BLaER1 treated with 17β-estradiol and CSF1 and Interleukin-3, amounts not matched to agents 10 nM and 100 nM (cell line): ENCODE results near the gene TMED9.

ENCODE experiments used
- H3K27ac ChIP-seq, 11 experiments: shearing (Covaris generic); formaldehyde crosslinking; 2 replicates each; pipeline ENCODE4 v1.8.1; 2022
- H3K27me3 ChIP-seq, 11 experiments: shearing (Covaris generic); formaldehyde crosslinking; 2 replicates each; pipeline ENCODE4 v1.8.1; 2022
- H3K36me3 ChIP-seq, 11 experiments: shearing (Covaris generic); formaldehyde crosslinking; 2 replicates each; pipeline ENCODE4 v1.8.1; 2022
- H3K4me1 ChIP-seq, 10 experiments: shearing (Covaris generic); formaldehyde crosslinking; 2 replicates each; pipeline ENCODE4 v1.8.1; 2022
- H3K4me2 ChIP-seq, 11 experiments: shearing (Covaris generic); formaldehyde crosslinking; 2 replicates each; pipeline ENCODE4 v1.8.1; 2022
- H3K4me3 ChIP-seq, 10 experiments: shearing (Covaris generic); formaldehyde crosslinking; 2 replicates each; pipeline ENCODE4 v1.8.1; 2022
- H3K9ac ChIP-seq, 11 experiments: shearing (Covaris generic); formaldehyde crosslinking; 2 replicates each; pipeline ENCODE4 v1.8.1; 2022
- H3K9me3 ChIP-seq, 11 experiments: shearing (Covaris generic); formaldehyde crosslinking; replicated peaks in 1 of 11; 2 replicates each; pipeline ENCODE4 v1.8.1; 2022
- H4K20me1 ChIP-seq, 11 experiments: shearing (Covaris generic); formaldehyde crosslinking; 2 replicates each; pipeline ENCODE4 v1.8.1; 2022
- Cebpa-rat ChIP-seq, 11 experiments: shearing (Covaris generic); IDR thresholded peaks; 2 replicates each; pipeline ENCODE4 v1.8.1; 2022

Gene TMED9

DNA sequence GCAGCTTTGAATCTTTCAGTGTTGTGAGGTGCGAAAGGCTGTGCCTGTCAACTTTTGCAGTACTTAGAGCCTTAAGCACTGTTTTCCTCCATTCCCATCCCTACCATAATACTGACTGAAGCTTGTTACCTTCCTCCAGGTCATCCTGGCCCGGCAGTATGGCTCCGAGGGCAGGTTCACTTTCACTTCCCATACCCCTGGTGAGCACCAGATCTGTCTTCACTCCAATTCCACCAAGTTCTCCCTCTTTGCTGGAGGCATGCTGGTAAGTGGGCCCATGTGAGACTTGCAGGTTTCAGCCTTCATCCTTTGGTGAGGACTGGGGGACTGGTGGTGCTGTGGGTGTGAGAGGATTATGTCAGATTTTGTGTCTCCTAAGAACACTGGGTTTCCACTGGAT, 1.5 kb downstream of the TMED9 start:
- peak overlapping the region; percentile 77 to 97 (median 86) for H3K4me2 ChIP-seq
- H3K4me3 ChIP-seq: peak overlapping the region; percentile 80 to 95 (median 90); a peak in 18 of 20 replicates
- TF ChIP-seq Cebpa-rat (IDR thresholded peaks at IDR 0.05): no peak

DNA sequence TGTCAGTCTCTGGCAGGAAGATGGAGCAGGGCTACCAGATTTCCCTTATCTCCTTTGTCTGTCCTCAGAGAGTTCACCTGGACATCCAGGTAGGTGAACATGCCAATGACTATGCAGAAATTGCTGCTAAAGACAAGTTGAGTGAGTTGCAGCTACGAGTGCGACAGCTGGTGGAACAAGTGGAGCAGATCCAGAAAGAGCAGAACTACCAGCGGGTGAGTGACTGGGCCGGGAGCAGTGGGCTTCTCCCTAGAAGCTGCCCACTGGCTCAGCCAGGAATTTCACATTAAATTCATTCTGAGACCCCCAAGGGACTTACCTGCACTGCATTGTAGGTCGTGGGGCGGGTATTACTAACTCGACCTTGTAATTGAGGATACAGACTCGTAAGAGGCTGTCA, 2.1 kb downstream of the TMED9 start:
- peaks cover 18 to 67% (median 43%) of the 10 kb centered on the region in 10 experiments for H3K4me1 ChIP-seq
- no peaks in the 10 kb centered on the region for H3K27me3 ChIP-seq
- H3K9ac ChIP-seq: peak overlapping the region in 8 of 11 experiments; percentile 87 to 91 (median 88); a peak in 6 of 22 replicates
- peaks cover 18 to 52% (median 39%) of the 10 kb centered on the region in 11 experiments; a peak in 21 of 22 replicates for H4K20me1 ChIP-seq
- peaks cover 39 to 45% (median 43%) of the 10 kb centered on the region in 11 experiments for H3K36me3 ChIP-seq
- TF ChIP-seq Cebpa-rat (IDR thresholded peaks at IDR 0.05): no peak
- peak overlapping the region in 9 of 11 experiments; percentile 77 to 97 (median 86); a peak in 14 of 22 replicates for H3K4me2 ChIP-seq
- H3K4me3 ChIP-seq: peak overlapping the region in 4 of 10 experiments; percentile 88 to 95 (median 92); a peak in 2 of 20 replicates
- H3K27ac ChIP-seq: no peak overlapping the region
- H3K9me3 ChIP-seq: no peaks in the 10 kb centered on the region

More for the DNA sequence above, 1.5 kb downstream of the TMED9 start:
- H3K27me3 ChIP-seq: no peaks in the 10 kb centered on the region
- peaks cover 39 to 45% (median 43%) of the 10 kb centered on the region in 11 experiments for H3K36me3 ChIP-seq
- H3K9me3 ChIP-seq: no peaks in the 10 kb centered on the region
- H3K9ac ChIP-seq: peak overlapping the region; percentile 82 to 95 (median 89); a peak in 16 of 22 replicates
- H3K27ac ChIP-seq: 0 out of 22 replicates have a peak overlapping the region, but pooled peaks of 2 of the 11 experiments have one; percentile 4 to 89
- peaks cover 16 to 64% (median 38%) of the 10 kb centered on the region in 10 experiments for H3K4me1 ChIP-seq
- H4K20me1 ChIP-seq: peaks cover 18 to 52% (median 39%) of the 10 kb centered on the region in 11 experiments; a peak in 21 of 22 replicates

DNA sequence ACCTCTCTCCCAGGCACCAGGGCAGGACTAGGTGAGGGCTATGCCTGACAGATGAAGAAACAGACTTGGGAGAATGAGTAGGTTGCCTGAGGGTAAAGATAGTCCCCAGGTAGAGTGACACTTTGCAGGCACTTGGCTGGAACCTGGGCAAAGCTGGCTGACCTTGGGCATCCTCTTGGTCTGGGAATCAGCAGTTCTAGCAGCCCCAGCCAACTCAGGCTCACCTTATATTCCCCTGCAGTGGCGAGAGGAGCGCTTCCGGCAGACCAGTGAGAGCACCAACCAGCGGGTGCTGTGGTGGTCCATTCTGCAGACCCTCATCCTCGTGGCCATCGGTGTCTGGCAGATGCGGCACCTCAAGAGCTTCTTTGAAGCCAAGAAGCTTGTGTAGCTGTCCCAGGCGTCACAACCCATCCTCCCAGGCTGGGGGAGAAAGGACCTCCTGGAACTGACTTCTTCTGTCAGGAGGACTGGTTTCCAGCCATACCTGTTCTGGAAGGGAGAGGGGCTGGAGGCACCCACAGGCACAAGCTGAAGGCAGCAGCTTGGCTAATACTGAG, 3.1 kb downstream of the TMED9 start:
- Histone ChIP-seq H3K9ac (0 out of 22 replicates have a peak overlapping the region, but pooled peaks of 1 of the 11 experiments have one; percentile 15), H4K20me1 (peaks cover 18 to 52% (median 39%) of the 10 kb centered on the region in 11 experiments; a peak in 21 of 22 replicates), H3K4me3 (no peak overlapping the region), H3K27me3 (no peaks in the 10 kb centered on the region), H3K4me1 (peaks cover 23 to 69% (median 46%) of the 10 kb centered on the region in 10 experiments), H3K4me2 (peak overlapping the region in 4 of 11 experiments; percentile 5 to 97 (median 12); a peak in 3 of 22 replicates), H3K9me3 (no peaks in the 10 kb centered on the region), H3K27ac (no peak overlapping the region), H3K36me3 (peaks cover 39 to 45% (median 43%) of the 10 kb centered on the region in 11 experiments)
- no peak for TF ChIP-seq Cebpa-rat (IDR thresholded peaks at IDR 0.05)

DNA sequence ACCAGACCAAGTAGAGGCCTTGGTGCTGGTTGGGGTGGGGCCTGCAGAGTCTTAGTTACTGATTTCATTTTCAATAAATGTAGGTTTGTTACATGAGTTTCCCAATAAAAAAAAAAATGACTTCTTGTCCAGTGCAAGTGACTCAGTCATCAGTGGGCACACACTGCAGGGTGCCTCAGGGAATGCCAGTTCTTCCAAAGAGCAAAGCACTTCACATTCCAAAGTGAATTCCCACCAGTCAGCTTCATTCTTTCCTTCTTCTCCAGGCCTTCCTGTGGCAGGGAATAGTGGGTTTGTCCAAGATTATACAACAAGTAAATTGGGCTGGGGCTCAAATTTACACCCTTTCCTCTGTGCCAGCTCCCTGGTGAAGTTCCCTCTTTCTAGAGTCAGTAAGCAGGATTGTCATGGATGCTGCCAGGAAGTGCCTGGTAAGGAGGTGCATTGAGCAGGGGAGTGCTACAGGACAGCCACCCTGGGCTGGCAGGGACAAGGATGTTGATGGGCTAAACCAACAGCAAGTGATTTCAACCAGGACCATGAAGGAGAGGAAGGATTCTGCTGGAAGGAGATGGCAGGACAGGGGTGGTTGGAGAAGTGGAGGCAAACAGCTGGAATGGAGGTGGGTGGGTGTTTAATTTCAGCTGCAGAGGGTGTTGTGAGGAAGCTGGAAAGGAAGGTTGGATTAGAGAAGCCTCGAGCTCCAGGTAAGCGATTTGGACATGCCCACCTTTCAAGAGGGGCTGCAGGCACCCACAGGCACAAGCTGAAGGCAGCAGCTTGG, 4.2 kb downstream of the TMED9 start:
- Histone ChIP-seq H3K9ac (no peak overlapping the region), H3K27me3 (no peaks in the 10 kb centered on the region), H3K9me3 (no peaks in the 10 kb centered on the region), H3K36me3 (peaks cover 39 to 45% (median 43%) of the 10 kb centered on the region in 11 experiments), H3K4me1 (peaks cover 29 to 75% (median 54%) of the 10 kb centered on the region in 10 experiments), H3K27ac (no peak overlapping the region), H4K20me1 (peaks cover 18 to 53% (median 39%) of the 10 kb centered on the region in 11 experiments; a peak in 21 of 22 replicates), H3K4me3 (no peak overlapping the region), H3K4me2 (peak overlapping the region in 2 of 11 experiments; percentile 24 to 38; a peak in 3 of 22 replicates)
- no peak for TF ChIP-seq Cebpa-rat (IDR thresholded peaks at IDR 0.05)

DNA sequence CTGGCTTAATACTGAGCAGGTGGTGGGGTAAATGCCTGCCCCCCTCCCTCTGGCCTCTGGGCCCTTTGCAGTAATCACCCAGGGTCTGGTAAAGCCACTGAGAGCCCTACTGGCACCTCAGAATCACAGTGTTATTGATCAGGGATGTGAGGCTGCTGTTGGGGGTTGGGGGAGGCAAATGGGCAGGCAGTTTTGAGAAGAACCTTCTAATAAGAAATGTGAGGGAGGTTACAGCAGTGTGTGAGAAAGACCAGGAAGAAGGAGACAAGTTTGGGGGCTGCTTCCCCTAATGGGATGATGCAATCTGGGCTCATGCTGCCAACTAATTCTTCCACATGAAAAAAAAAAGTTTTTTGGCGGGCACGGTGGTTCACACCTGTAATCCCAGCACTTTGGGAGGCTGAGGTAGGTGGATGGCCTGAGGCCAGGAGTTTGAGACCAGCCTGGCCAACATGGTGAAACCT, 4.8 kb downstream of the TMED9 start:
- Histone ChIP-seq H3K27me3 (no peaks in the 10 kb centered on the region), H3K36me3 (peaks cover 39 to 45% (median 43%) of the 10 kb centered on the region in 11 experiments), H3K27ac (no peak overlapping the region), H3K4me3 (no peak overlapping the region), H3K4me1 (peaks cover 35 to 75% (median 56%) of the 10 kb centered on the region in 10 experiments), H4K20me1 (peaks cover 18 to 58% (median 41%) of the 10 kb centered on the region in 11 experiments; a peak in 21 of 22 replicates), H3K4me2 (peak overlapping the region in 2 of 11 experiments; percentile 24 to 38; a peak in 2 of 22 replicates), H3K9me3 (no peaks in the 10 kb centered on the region), H3K9ac (no peak overlapping the region)
- peak in 1 of 11 experiments; percentile 35; a peak in 1 of 22 replicates for TF ChIP-seq Cebpa-rat (IDR thresholded peaks at IDR 0.05)

DNA sequence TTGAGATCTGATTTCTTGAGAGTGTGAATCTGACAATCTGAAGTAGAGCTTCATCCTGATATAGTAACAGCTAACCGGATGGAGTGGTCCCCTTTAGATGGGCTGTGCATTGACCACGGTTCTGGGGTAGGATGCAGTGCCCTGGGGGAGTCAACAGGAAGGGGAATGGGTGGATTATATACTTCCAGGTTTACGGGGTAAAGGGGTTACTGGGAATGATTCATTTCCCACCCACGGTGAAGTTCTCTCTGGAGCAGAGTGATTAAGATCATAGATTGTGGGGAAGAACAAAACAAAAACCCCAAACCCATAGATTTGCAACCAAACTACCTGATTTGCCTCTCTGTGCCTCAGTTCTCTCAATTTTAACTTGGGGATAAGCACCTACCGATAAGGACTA, 6.5 kb downstream of the TMED9 start:
- H3K9ac ChIP-seq: peak overlapping the region in 2 of 11 experiments; percentile 3 to 27; a peak in 1 of 22 replicates
- H3K4me1 ChIP-seq: peaks cover 29 to 68% (median 49%) of the 10 kb centered on the region in 10 experiments
- peaks cover 34 to 43% (median 36%) of the 10 kb centered on the region in 11 experiments for H3K36me3 ChIP-seq
- no peak overlapping the region for H3K27ac ChIP-seq
- no peaks in the 10 kb centered on the region for H3K9me3 ChIP-seq
- peak overlapping the region in 8 of 11 experiments; percentile 23 to 93 (median 46); a peak in 13 of 22 replicates for H3K4me2 ChIP-seq
- TF ChIP-seq Cebpa-rat (IDR thresholded peaks at IDR 0.05): no peak
- H4K20me1 ChIP-seq: peaks cover 6 to 54% (median 39%) of the 10 kb centered on the region in 11 experiments; a peak in 21 of 22 replicates
- no peaks in the 10 kb centered on the region for H3K27me3 ChIP-seq
- no peak overlapping the region for H3K4me3 ChIP-seq

DNA sequence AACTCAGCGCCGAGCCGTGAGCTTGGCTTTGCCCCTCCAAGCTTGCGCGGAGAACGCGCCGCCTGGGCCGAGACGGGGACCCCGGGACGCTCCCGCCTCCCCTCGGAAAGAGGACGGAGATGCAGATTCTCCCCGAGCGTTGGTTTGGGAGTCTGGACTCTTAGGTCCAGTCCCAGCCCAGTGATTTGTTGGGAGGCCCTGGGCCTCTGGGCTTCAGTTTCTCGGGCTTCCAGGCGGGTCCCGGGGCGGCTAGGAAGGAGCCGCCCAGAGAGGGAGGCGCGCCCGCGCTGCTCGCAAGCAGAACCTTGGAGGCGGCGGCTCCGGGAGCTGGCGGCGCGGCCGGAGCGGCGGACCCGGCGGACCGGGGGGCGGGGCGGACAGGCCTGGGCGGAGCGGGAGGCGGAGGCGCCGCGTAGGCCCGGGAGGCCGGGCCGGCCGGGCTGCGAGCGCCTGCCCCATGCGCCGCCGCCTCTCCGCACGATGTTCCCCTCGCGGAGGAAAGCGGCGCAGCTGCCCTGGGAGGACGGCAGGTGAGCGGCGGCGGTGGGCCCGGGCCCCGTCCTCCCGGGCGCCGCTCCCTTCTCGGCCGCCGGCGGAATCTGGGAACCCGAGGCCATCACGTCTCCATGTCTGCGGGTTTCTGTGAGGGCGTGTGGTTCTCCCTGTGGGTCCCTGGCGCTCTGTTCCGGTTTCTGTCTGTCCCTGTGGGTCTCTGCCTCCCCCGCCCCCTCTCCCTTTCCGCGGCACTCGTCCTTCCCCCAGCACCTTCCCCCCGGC, 7.9 kb downstream of the TMED9 start, which contains the start of gene B4GALT7:
B4GALT7 (plus strand) TSS at position 402 of the 777 bp plus-strand sequence; CDS start at position 481, 79 bp downstream.
- Histone ChIP-seq H4K20me1 (peaks cover 0 to 52% (median 30%) of the 10 kb centered on the region in 11 experiments; a peak in 19 of 22 replicates), H3K4me1 (peaks cover 25 to 53% (median 41%) of the 10 kb centered on the region in 10 experiments), H3K4me3 (peak within 1 kb of the TSS; percentile 74 to 89 (median 80)), H3K9me3 (no peaks in the 10 kb centered on the region), H3K4me2 (peak within 1 kb of the TSS; percentile 82 to 93 (median 91)), H3K9ac (peak within 1 kb of the TSS; percentile 88 to 97 (median 94)), H3K27me3 (no peaks in the 10 kb centered on the region), H3K36me3 (peaks cover 20 to 43% (median 27%) of the 10 kb centered on the region in 11 experiments), H3K27ac (peak within 1 kb of the TSS; percentile 75 to 98 (median 94))
- TF ChIP-seq Cebpa-rat (IDR thresholded peaks at IDR 0.05): no peak
